ENCODE data around the gene ATL3.

DNA sequence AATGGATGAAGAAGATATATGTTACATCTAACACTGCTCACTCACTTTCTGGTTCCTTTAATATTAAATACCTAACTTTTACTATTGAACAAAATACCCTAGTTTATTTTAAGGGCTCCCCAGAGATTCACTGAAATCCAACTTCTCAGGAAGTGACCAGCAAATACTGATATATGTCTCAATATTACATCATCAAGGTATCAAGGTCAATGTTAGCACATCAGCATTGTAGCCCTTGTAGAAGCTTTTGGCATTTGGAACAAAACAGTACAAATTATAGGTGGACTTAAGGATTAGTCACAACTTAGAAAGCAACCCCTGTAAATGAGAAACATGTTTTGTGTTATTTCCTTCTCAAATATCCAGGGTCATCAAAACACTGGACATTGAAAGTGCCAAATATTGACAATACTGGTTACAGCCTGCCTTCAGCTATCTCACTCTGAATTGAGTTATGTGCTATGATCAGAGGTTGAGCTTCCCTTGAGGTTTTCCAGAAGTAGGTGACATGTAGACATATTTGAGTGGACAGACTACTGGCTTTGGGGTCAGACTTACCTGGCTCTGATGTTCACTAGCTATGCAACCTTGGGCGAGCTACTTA, 1.9 kb upstream of the ATL3 start:
- TF ChIP-seq CTCF (conservative IDR thresholded peaks at IDR 0.05; ENCODE audit: low read depth, low read length) (no peak), POLR2A (IDR thresholded peaks at IDR 0.05; ENCODE audit: low read depth, low read length) (no peak)
